Endothelial cell of umbilical vein (primary cell): ENCODE measurements around the gene ATPAF1. TPM values are rescaled to one million over a fixed set of nuclear protein-coding genes. Genes with fewer than 3 reads are reported as not detected.

ENCODE experiments used
- BruUV-seq: library from RNA; stranded (reverse); fragments of 400-500 nt; replicated peaks from 2 replicates; lab custom pipeline; 2021; lab: Mats Ljungman, UMichigan
- CTCF ChIA-PET: fragments of 300-600, 350-600 bp; sonication (Branson Sonifier 250); formaldehyde crosslinking; loops from one replicate; lab custom pipeline; 2021; ENCODE audit warnings: antibody characterized with exemption, inconsistent platforms; lab: Charles Lee
- POLR2A ChIA-PET: fragments of 300-600, 350-600 bp; sonication (Branson Sonifier 250); formaldehyde crosslinking; loops from one replicate; lab custom pipeline; 2021; ENCODE audit warnings: antibody characterized with exemption, inconsistent platforms; lab: Charles Lee
- DNase-seq: peaks from one replicate; pipeline ENCODE4 v3.0.0-alpha.2; 2011; ENCODE audit warnings: low read depth, low spot score
- FAIRE-seq: peaks from 2 replicates; lab custom pipeline; 2011; peaks lifted over from hg19 to GRCh38; lab: Jason Lieb, UNC
- H2AFZ ChIP-seq: 2 replicates; pipeline ENCODE4 v1.6.0; 2012; ENCODE audit warnings: low read depth, low read length, control low read depth, inconsistent platforms
- H3K27ac ChIP-seq: 2 replicates; pipeline ENCODE4 v1.5.1; 2011; ENCODE audit warnings: low read depth, mild to moderate bottlenecking, control low read depth, low read length, moderate library complexity; ENCODE audit not compliant: insufficient read depth
- H3K27me3 ChIP-seq, 2 experiments: 2 replicates each; pipeline versions ENCODE4 v1.6.0 to v1.6.1; 2011; ENCODE audit warnings: low read length in 2 of 2, mixed read lengths in 1 of 2; ENCODE audit not compliant: control insufficient read depth in 2 of 2, insufficient read depth in 2 of 2
- H3K36me3 ChIP-seq, 2 experiments: 2 replicates in 1 of 2; 3 replicates in 1 of 2; pipeline ENCODE4 v1.5.1; 2011; ENCODE audit warnings: low read length in 2 of 2, mild to moderate bottlenecking in 1 of 2, moderate library complexity in 1 of 2; ENCODE audit not compliant: control insufficient read depth in 2 of 2, insufficient read depth in 2 of 2; ENCODE audit errors: extremely low read depth in 1 of 2
- H3K4me1 ChIP-seq: 3 replicates; pipeline ENCODE4 v1.5.1; 2011; ENCODE audit warnings: mild to moderate bottlenecking, low read length; ENCODE audit not compliant: control insufficient read depth, insufficient read depth; ENCODE audit errors: extremely low read depth
- H3K4me2 ChIP-seq: 2 replicates; pipeline ENCODE4 v1.6.1; 2011; ENCODE audit warnings: low read length, control low read depth, mixed read lengths; ENCODE audit not compliant: insufficient read depth
- H3K4me3 ChIP-seq, 3 experiments: fragments of 200-600 bp in 1 of 3; sonication (generic), shearing (Covaris generic) in 1 of 3; replicated peaks in 1 of 3; 2 replicates each; pipeline ENCODE4 v1.5.1; 2011 to 2016; ENCODE audit warnings: control low read depth in 3 of 3, low read length in 3 of 3, mild to moderate bottlenecking in 2 of 3, inconsistent platforms in 1 of 3, low read depth in 1 of 3, moderate library complexity in 1 of 3; ENCODE audit not compliant: insufficient read depth in 1 of 3
- H3K79me2 ChIP-seq: 2 replicates; pipeline ENCODE4 v1.6.0; 2012; ENCODE audit warnings: low read length, inconsistent platforms; ENCODE audit not compliant: control insufficient read depth, insufficient read depth
- H3K9ac ChIP-seq: replicated peaks from 2 replicates; pipeline ENCODE3; 2011; ENCODE audit warnings: low read length, control low read depth; ENCODE audit not compliant: insufficient read depth; ENCODE audit errors: extremely low read depth
- H3K9me1 ChIP-seq: replicated peaks from 3 replicates; pipeline ENCODE4 v1.6.0; 2011; ENCODE audit warnings: mild to moderate bottlenecking, low read length; ENCODE audit not compliant: control insufficient read depth, insufficient read depth; ENCODE audit errors: extremely low read depth
- H3K9me3 ChIP-seq: replicated peaks from 2 replicates; pipeline ENCODE4 v1.5.1; 2012; ENCODE audit warnings: low read length, inconsistent platforms; ENCODE audit not compliant: control insufficient read depth, insufficient read depth
- H4K20me1 ChIP-seq: replicated peaks from 2 replicates; pipeline ENCODE3; 2011; ENCODE audit warnings: mild to moderate bottlenecking, low read length; ENCODE audit not compliant: control insufficient read depth, insufficient read depth; ENCODE audit errors: extremely low read depth
- CTCF ChIP-seq, 2 donors: IDR thresholded peaks; 1 replicate in 1 of 2; 2 replicates in 1 of 2; pipeline ENCODE4 v1.5.1; 2011; ENCODE audit warnings: low read length in 2 of 2, mild to moderate bottlenecking in 2 of 2, moderate library complexity in 2 of 2, control low read depth in 1 of 2, inconsistent platforms in 1 of 2, low read depth in 1 of 2; ENCODE audit not compliant: insufficient read depth in 1 of 2; ENCODE audit errors: extremely low read depth in 1 of 2
- EZH2 ChIP-seq: IDR thresholded peaks from 2 replicates; pipeline ENCODE4 v1.6.1; 2012; ENCODE audit warnings: borderline replicate concordance, low read depth, mild to moderate bottlenecking, moderate library complexity, low read length, inconsistent platforms; ENCODE audit not compliant: severe bottlenecking
- FOS ChIP-seq: IDR thresholded peaks from 2 replicates; pipeline ENCODE4 v1.6.1; 2011; ENCODE audit warnings: mild to moderate bottlenecking, low read length, moderate library complexity, borderline replicate concordance; ENCODE audit not compliant: insufficient read depth
- GATA2 ChIP-seq: IDR thresholded peaks from 2 replicates; pipeline ENCODE4 v1.7.0; 2011; ENCODE audit warnings: low read depth, mild to moderate bottlenecking, moderate library complexity, mixed read lengths, low read length; ENCODE audit not compliant: insufficient read length, insufficient read depth
- JUN ChIP-seq: IDR thresholded peaks from 2 replicates; pipeline ENCODE4 v1.6.1; 2011; ENCODE audit warnings: borderline replicate concordance, low read depth; ENCODE audit not compliant: insufficient read length, insufficient read depth
- POLR2A ChIP-seq: IDR thresholded peaks from 2 replicates; pipeline ENCODE4 v1.6.1; 2012; ENCODE audit warnings: low read depth, mild to moderate bottlenecking, control low read depth, low read length
- POLR2AphosphoS5 ChIP-seq: IDR thresholded peaks from 2 replicates; pipeline ENCODE4 v1.6.1; 2012; ENCODE audit warnings: low read depth, mild to moderate bottlenecking, control low read depth, low read length, moderate library complexity; ENCODE audit not compliant: insufficient read depth
- dilution Hi-C: fragments of 300-500 bp; cut with MboI; formaldehyde crosslinking; loops from one replicate; pipeline ENCODE4 v1.15.0; 2019; ENCODE audit warnings: low sequenced_read_pairs; ENCODE audit not compliant: extremely low pct_ligation_motif_present
- intact Hi-C: fragments of 100-400 bp; cut with micrococcal nuclease; formaldehyde crosslinking; loops from one replicate; pipeline ENCODE4 v1.10.0; 2022
- polyA plus RNA-seq, 4 experiments: library from polyadenylated mRNA; depleted of rRNA in 3 of 4; stranded (reverse) in 3 of 4; unstranded in 1 of 4; fragments of >200 nt; gene quantifications; 2 replicates each; pipeline versions ENCODE4 v1.2.1 to v1.2.3, GENCODE V29; 2011 to 2012; ENCODE audit warnings: missing spikeins in 1 of 4
- total RNA-seq: library from RNA; stranded (reverse); gene quantifications from 2 replicates; pipeline ENCODE4 v1.2.3, GENCODE V29; 2021

The ATPAF1 gene
- total and polyA plus RNA-seq, 2 donors (not counting 3 experiments of a cell fraction or from before 2014, with no cell fraction given) = 28.3 to 29.6 TPM

- Histone ChIP-seq H3K27me3 (no peaks in the 10 kb centered on the region), H4K20me1 (peaks cover 6% of the 10 kb centered on the region), H3K79me2 (peaks cover 25% of the 10 kb centered on the region), H3K9ac (no peak overlapping the region), H3K9me1 (no peaks in the 10 kb centered on the region), H3K36me3 (peaks cover 3 to 8% of the 10 kb centered on the region in 2 experiments), H3K4me3 (no peak overlapping the region), H3K4me1 (peaks cover 24% of the 10 kb centered on the region), H3K9me3 (no peaks in the 10 kb centered on the region), H3K4me2 (no peak overlapping the region), H3K27ac (no peak overlapping the region), H2AFZ (no peak overlapping the region)
- CTCF ChIA-PET = interaction anchor here (2.4 kb wide), 1 partner anchor 10 kb away, joined by 7 read pairs; no protein-coding TSS in a partner anchor
- dilution Hi-C loops (no loop called here), intact Hi-C loops (loop anchor here (10.0 kb wide), 1 partner anchor 620 kb away; the partner anchor contains the start of gene CMPK1)
- FAIRE-seq (no peak), DNase-seq (no peak)
- POLR2A ChIA-PET = no interaction called here
- BruUV-seq = no TSS peak
- TF ChIP-seq POLR2AphosphoS5 (no peak), FOS (no peak), EZH2 (no peak), JUN (no peak), POLR2A (no peak), GATA2 (no peak), CTCF (IDR thresholded peaks at IDR 0.05; ENCODE audit: extremely low read depth in 1 of 2, insufficient read depth in 1 of 2, low read depth in 1 of 2, low read length in 2 of 2) (no peak)
Observed at GRCh38 chr1:46714976-46715375, 46.8 kb upstream of the ATPAF1 start.
